MM.1S (cell line): ENCODE data around the gene PLVAP.

Experiments
- CTCF ChIP-seq: fragments of 300-600 bp; sonication (generic); IDR thresholded peaks from 2 replicates; pipeline ENCODE4 v1.5.1; 2016; ENCODE audit warnings: antibody characterized with exemption, low read length, mixed read lengths
- EZH2 ChIP-seq: fragments of 300-600 bp; sonication (generic); optimal IDR thresholded peaks from 2 replicates; pipeline ENCODE3; 2017; ENCODE audit warnings: low read depth, mild to moderate bottlenecking, antibody characterized with exemption, low read length, mixed read lengths
- EZH2phosphoT487 ChIP-seq: fragments of 300-600 bp; sonication (generic); IDR thresholded peaks from 2 replicates; pipeline ENCODE4 v1.6.1; 2018; ENCODE audit warnings: antibody characterized with exemption, low read length

- no peak for TF ChIP-seq EZH2phosphoT487
- no peak for TF ChIP-seq CTCF
- no peak for TF ChIP-seq EZH2
These were observed 48.4 kb downstream of the PLVAP start for GRCh38 chr19:17328517-17329365.
